ENCODE data around the gene ZNF292.

DNA sequence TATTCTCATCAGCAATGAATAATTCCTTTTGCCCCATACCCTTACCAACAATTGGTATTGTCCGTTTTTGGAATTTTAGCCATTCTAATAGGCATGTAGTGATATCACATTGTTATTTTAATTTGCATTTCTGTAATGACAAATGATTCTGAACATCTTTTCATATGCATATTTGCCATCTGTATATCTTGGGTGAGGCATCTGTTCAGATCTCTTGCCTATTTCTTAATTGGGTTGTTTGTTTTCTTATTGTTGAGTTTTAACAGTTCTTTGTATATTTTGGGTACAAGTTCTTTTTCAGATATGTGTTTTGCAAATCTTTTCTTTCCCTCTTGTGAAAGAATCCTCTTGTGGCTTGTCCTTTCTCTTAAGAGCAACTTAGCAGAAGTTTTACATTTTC is 69.6 kb downstream of the ZNF292 start:
- no peak for TF ChIP-seq POLR2A (IDR thresholded peaks at IDR 0.05)
- TF ChIP-seq EP300 (IDR thresholded peaks at IDR 0.05; ENCODE audit: low read depth): no peak
- no peak for TF ChIP-seq POLR2AphosphoS5 (IDR thresholded peaks at IDR 0.05)
